C4-2B (cell line): Measurements from ENCODE around the gene PTGES3.

Experiments
- H3K27ac ChIP-seq: fragments of 450-650 bp; 2 replicates; pipeline ENCODE4 v1.5.1; 2017
- CTCF ChIP-seq: fragments of 450-650 bp; conservative IDR thresholded peaks from 2 replicates; pipeline ENCODE4 v1.5.1; 2017; ENCODE audit warnings: mild to moderate bottlenecking
- ZFX ChIP-seq: fragments of 450-650 bp; IDR thresholded peaks from 2 replicates; pipeline ENCODE4 v1.6.1; 2017

PTGES3 gene

GRCh38 chr12:56629459-56630179 is 58.5 kb downstream of the PTGES3 start:
- H3K27ac ChIP-seq = peak overlapping the region; percentile 94
- no peak for TF ChIP-seq ZFX
- no peak for TF ChIP-seq CTCF

- H3K27ac ChIP-seq = peak overlapping the region; percentile 94
Measured at GRCh38 chr12:56628671-56629458, 59.2 kb downstream of the PTGES3 start.

GRCh38 chr12:56626701-56627100 is 61.4 kb downstream of the PTGES3 start:
- no peak overlapping the region for H3K27ac ChIP-seq
- TF ChIP-seq CTCF (no peak), ZFX (no peak)

More at GRCh38 chr12:56628671-56629458, 59.2 kb downstream of the PTGES3 start:
- TF ChIP-seq ZFX (no peak), CTCF (no peak)

- no peak overlapping the region for H3K27ac ChIP-seq
- TF ChIP-seq ZFX (no peak), CTCF (no peak)
Measured at GRCh38 chr12:56622535-56622934, 65.5 kb downstream of the PTGES3 start.

- TF ChIP-seq CTCF = no peak
- TF ChIP-seq ZFX = no peak
- no peak overlapping the region for H3K27ac ChIP-seq
Measured at GRCh38 chr12:56616925-56617324, 71.2 kb downstream of the PTGES3 start.

GRCh38 chr12:56616244-56616643 is 71.8 kb downstream of the PTGES3 start:
- H3K27ac ChIP-seq = no peak overlapping the region
- TF ChIP-seq CTCF (no peak), ZFX (no peak)

- no peak overlapping the region for H3K27ac ChIP-seq
- TF ChIP-seq ZFX (no peak), CTCF (no peak)
Measured at GRCh38 chr12:56614627-56615026, 73.5 kb downstream of the PTGES3 start.
